HepG2 (cell line): ENCODE data around the gene TRMT2A.

Experiments used
- ADNP ChIP-seq: sonication (generic); formaldehyde crosslinking; IDR thresholded peaks from 2 replicates; pipeline ENCODE4 v1.4.0; 2020; ENCODE audit warnings: missing genetic modification reagents
- HIVEP1 ChIP-seq: sonication (generic); formaldehyde crosslinking; IDR thresholded peaks from 2 replicates; pipeline ENCODE4 v1.4.0; 2020; ENCODE audit warnings: mild to moderate bottlenecking, missing genetic modification reagents
- KAT2B ChIP-seq: fragments of 150-350 bp; IDR thresholded peaks from 2 replicates; pipeline ENCODE4 v1.6.1; 2014; ENCODE audit warnings: low read depth, low read length, borderline replicate concordance
- RFX5 ChIP-seq: IDR thresholded peaks from 2 replicates; pipeline ENCODE4 v1.6.1; 2011; ENCODE audit warnings: low read depth, low read length, improper control_type of control experiment
- SIN3A ChIP-seq: IDR thresholded peaks from 2 replicates; pipeline ENCODE4 v1.6.1; 2011; ENCODE audit warnings: low read depth, mild to moderate bottlenecking, control low read depth, low read length, borderline replicate concordance
- ZKSCAN1 ChIP-seq: fragments of 150-350 bp; IDR thresholded peaks from 2 replicates; pipeline ENCODE4 v1.6.1; 2014; ENCODE audit warnings: low read length

DNA sequence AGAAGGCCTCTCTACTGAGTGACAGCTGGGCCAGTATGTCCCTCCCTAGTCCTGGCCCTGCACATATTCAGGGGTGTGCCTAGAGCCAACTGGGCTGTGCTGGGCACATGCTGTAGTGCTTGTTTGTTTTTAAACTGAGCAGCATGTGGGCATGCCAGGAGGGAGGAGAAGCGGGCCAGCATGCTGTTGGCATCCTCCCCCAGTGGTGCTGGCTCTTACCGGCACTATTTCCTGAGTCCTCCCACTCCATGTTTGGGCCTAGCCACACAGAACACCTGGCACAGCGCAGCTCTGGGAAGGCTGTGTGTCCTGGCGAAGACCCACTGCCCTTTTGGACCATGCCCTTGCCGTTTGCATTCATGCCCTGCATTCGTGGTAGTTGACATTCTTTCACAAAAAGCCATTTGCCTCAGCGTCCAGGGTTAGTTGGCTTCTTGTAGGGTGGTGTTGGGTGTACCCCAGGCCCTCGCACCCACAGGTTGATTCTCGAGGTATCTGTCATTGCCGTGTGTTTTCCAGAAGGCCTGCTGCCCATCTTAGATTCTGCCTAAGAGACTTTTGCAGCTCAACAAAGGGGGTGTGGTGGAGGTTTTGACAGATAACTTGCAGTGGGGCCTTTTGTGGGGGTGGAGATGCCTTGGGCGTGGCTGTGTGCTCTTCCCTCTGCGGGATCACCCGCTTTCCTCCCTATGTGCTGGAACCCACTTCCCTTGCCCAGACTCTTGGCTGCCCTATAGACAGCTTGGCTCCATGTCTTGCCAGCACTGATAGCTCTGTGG lies 23.4 kb downstream of the TRMT2A start:
- TF ChIP-seq ADNP (CRISPR knock-in tag) (no peak), SIN3A (no peak), RFX5 (no peak), ZKSCAN1 (no peak), HIVEP1 (CRISPR knock-in tag) (no peak), KAT2B (no peak)
